Measurements from ENCODE around the gene NEUROD6. TPM values are rescaled to one million over a fixed set of nuclear protein-coding genes. Genes with fewer than 3 reads are reported as not detected.

NEUROD6 gene
- not detected for total RNA-seq

- no peaks in the 10 kb centered on the region for H3K36me3 ChIP-seq
- no peak within 1 kb of the TSS for H3K27ac ChIP-seq
- H3K4me3 ChIP-seq = no peak within 1 kb of the TSS
- H3K27me3 ChIP-seq = peaks cover 16% of the 10 kb centered on the region
- DNase-seq = no peak
- H3K9me3 ChIP-seq = no peaks in the 10 kb centered on the region
- intact Hi-C loops (cut with DNase I) = no loop called here
- no peak for TF ChIP-seq CTCF (IDR thresholded peaks at IDR 0.05)
- H3K9ac ChIP-seq (ENCODE audit: low read depth in 2 of 2, low read length in 2 of 2) = no peak within 1 kb of the TSS
- H3K4me1 ChIP-seq = no peaks in the 10 kb centered on the region
Measured at GRCh38 chr7:31340603-31341002, at the start of gene NEUROD6. NEUROD6 (minus strand) TSS chr7:31340726; CDS start chr7:31339268, 1,458 bp downstream.

DNA sequence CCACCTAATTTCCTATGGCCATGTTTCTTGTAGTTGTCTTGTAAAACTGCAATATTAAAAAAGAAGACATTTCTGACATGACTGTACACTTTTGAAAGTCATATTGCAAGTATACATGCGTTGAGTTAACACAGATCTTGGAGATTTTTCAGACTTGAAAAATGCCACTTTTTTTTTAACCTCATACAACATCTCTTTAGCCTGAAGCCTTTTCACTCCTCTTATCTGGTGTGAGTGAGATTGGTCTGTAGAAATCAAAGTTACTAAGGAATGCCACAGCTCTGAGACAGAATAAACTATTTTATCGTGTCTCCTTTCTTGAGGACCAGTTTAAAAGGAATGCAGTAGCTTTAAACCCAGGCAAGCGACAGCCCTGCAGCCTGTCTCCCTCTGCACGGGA lies 43.9 kb upstream of the NEUROD6 start:
- no peak for DNase-seq
- Histone ChIP-seq H3K9me3 (no peaks in the 10 kb centered on the region), H3K27me3 (no peaks in the 10 kb centered on the region), H3K4me3 (no peak overlapping the region), H3K27ac (no peak overlapping the region), H3K4me1 (no peaks in the 10 kb centered on the region), H3K9ac (ENCODE audit: low read depth in 2 of 2, low read length in 2 of 2) (no peak overlapping the region), H3K36me3 (no peaks in the 10 kb centered on the region)
- intact Hi-C loops (cut with DNase I) = no loop called here
- no peak for TF ChIP-seq CTCF (IDR thresholded peaks at IDR 0.05)

GRCh38 chr7:31382722-31383121 lies 42.2 kb upstream of the NEUROD6 start:
- intact Hi-C loops (cut with DNase I) = no loop called here
- H3K27me3 ChIP-seq = no peaks in the 10 kb centered on the region
- TF ChIP-seq CTCF (IDR thresholded peaks at IDR 0.05) = no peak
- no peak overlapping the region for H3K4me3 ChIP-seq
- H3K4me1 ChIP-seq = no peaks in the 10 kb centered on the region
- H3K36me3 ChIP-seq = no peaks in the 10 kb centered on the region
- no peaks in the 10 kb centered on the region for H3K9me3 ChIP-seq
- DNase-seq = no peak
- H3K9ac ChIP-seq (ENCODE audit: low read depth in 2 of 2, low read length in 2 of 2) = no peak overlapping the region
- no peak overlapping the region for H3K27ac ChIP-seq

DNA sequence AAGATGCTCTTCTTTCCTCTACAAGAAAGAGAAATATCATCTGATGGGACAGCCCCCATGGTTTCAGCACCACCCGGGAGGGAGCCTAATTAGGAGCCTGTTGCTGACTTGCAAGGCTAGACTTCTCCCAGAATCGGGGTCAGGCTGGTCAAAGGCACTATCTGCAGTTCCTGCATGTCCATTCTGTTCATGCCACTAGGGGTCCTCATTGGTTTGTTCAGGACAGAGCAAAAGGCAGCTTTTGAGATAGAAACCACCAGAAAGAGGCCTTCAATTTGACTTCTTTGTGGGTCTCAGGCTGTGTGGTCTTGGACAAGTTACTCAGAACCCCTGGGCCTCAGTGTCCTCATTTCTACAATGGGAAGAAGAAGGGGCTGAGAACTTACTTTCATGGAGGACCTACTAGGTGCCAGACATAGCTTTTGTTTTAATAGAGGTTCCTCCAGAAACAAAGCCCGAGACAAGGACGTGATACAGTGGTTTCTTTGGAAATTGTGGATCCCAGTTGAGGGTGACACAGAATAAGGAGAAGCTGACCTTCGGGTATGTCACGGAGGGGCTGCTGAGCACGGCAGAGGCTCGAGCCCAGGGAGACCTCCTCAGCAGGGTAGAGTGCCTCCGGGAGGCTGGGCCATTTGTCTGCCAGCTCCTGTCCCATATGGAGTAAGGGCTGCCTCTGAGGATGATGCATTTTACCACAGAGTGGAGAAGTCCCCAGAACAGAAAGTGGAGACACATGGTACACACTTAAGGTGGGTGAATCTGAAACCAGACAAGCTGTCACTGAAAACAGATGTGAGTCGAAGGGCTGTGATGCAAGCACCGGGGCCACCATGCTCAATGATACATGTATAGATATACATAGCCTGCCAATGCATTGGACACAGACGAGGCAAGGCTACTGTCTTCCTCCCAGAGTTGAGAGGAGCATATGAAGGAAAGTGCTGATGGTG lies 33.1 kb upstream of the NEUROD6 start:
- Histone ChIP-seq H3K27ac (no peak overlapping the region), H3K4me1 (no peaks in the 10 kb centered on the region), H3K9ac (ENCODE audit: low read depth in 2 of 2, low read length in 2 of 2) (no peak overlapping the region), H3K9me3 (no peaks in the 10 kb centered on the region), H3K4me3 (no peak overlapping the region), H3K27me3 (no peaks in the 10 kb centered on the region), H3K36me3 (no peaks in the 10 kb centered on the region)
- intact Hi-C loops (cut with DNase I) = loop anchor here (5.0 kb wide), 1 partner anchor 259 kb away; no protein-coding TSS in a partner anchor
- peak; percentile 58 for DNase-seq
- TF ChIP-seq CTCF (IDR thresholded peaks at IDR 0.05) = peak; percentile 54

DNA sequence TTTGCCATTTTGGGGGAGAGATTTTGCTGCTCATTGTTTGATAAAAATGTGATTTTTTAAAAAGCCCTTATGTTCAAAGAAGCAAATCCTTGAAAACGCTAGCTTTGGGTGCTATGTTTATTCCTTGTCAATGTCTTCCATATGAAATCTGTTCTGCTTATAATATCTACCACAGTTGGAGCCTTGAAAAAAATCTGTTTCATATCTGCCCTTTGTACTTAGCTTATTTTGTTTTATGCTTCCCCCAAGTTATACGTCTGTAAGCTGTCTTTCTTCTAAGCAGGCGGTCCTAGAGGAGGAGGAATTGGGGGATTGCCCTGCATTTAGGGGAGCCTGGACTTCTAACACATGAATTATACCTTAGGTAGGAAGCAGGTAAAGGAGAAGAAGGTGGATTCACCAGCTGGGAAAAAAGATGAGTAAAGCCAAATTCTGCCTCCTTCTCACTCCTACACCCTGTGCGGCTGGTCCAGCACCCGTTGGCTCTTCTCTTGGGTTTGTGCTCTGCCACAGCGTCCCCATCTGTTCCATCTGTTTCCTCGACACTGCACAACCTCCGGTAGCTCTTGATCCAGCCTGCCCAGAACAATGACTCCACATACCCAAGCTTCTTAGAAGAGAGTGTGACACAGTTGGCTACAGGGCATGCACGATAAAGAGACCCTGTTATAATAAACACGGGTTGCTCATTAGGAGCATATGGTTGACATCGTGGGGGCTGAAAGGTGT lies 31.9 kb upstream of the NEUROD6 start:
- no peak for TF ChIP-seq CTCF (IDR thresholded peaks at IDR 0.05)
- Histone ChIP-seq H3K27me3 (no peaks in the 10 kb centered on the region), H3K4me1 (no peaks in the 10 kb centered on the region), H3K9ac (ENCODE audit: low read depth in 2 of 2, low read length in 2 of 2) (no peak overlapping the region), H3K36me3 (no peaks in the 10 kb centered on the region), H3K27ac (no peak overlapping the region), H3K4me3 (no peak overlapping the region), H3K9me3 (no peaks in the 10 kb centered on the region)
- DNase-seq = no peak
- intact Hi-C loops (cut with DNase I) = loop anchor here (5.0 kb wide), 1 partner anchor 260 kb away; no protein-coding TSS in a partner anchor

All from colonic mucosa (tissue), 4 donors.